ENCODE results near the gene RABL6.
"Not testable (repeated sequence)": the region's sequence is repeated elsewhere in the genome, so short reads cannot be mapped to it uniquely, and the experiment has no call there.

The RABL6 gene

GRCh38 chr9:136792321-136793085, 15.2 kb upstream of the RABL6 start:
- intact Hi-C loops (cut with DNase I; ENCODE audit: low total_unique reads): loop anchor here (5.0 kb wide), 1 partner anchor 150 kb away; the partner anchor contains the start of gene FBXW5
- Histone ChIP-seq H3K4me3 (no peak overlapping the region), H3K9me3 (no peaks in the 10 kb centered on the region), H3K4me1 (peaks cover 0 to 33% (median 13%) of the 10 kb centered on the region in 4 donors), H3K27me3 (peaks cover 0 to 26% of the 10 kb centered on the region in 2 donors), H3K27ac (no peak overlapping the region), H3K36me3 (peaks cover 0 to 19% (median 0%) of the 10 kb centered on the region in 3 donors)
- TF ChIP-seq CTCF (IDR thresholded peaks at IDR 0.05): no peak
- DNase-seq: no peak

DNA sequence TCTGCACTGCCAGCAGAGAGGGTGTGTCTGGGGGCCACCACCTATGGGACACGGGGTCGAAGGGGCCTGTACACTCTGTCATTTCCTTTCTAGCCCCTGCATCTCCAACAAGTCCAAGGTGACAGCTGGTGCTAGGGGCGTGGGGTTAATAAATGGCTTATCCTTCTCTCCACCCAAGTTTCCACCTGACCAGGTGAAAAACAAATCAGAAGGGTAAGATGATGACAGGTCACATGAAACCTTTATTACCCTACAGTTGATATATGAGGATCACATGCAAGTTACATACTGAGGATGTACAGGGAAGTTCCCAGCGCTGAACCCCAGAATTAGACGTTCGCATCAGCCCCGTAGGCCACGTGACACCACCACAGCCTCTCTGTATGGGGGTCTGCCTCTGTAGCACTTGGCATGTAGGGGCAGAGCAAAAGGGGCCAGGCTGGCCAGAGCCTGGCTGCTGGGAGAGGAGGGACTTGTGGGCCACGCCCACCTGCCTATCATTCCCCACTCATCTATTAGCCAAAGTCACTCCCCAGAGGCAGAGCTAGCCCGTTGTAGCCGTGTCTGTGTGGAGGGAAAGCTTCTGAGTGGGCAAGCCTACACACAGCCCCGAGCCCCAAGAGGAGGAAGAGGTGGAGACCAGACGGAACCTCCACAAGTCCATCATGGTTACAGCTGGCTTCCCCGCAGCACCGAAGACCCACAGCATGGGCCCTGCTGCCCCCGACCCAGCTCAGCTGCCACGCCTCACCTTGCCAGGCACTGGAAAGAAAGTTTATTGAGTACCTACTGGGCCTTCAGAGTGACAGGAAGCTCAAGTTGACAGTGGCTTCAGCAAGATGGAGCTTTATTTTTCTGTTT, 14.4 kb upstream of the RABL6 start:
- Histone ChIP-seq H3K27ac (no peak overlapping the region), H3K9me3 (no peaks in the 10 kb centered on the region), H3K36me3 (peaks cover 0 to 19% (median 0%) of the 10 kb centered on the region in 3 donors), H3K4me3 (no peak overlapping the region), H3K27me3 (peaks cover 0 to 34% of the 10 kb centered on the region in 2 donors), H3K4me1 (peaks cover 0 to 33% (median 13%) of the 10 kb centered on the region in 4 donors)
- TF ChIP-seq CTCF (IDR thresholded peaks at IDR 0.05): no peak
- DNase-seq: no peak
- intact Hi-C loops (cut with DNase I; ENCODE audit: low total_unique reads): loop anchor here (5.0 kb wide), 1 partner anchor 149 kb away; the partner anchor contains the start of gene FBXW5

DNA sequence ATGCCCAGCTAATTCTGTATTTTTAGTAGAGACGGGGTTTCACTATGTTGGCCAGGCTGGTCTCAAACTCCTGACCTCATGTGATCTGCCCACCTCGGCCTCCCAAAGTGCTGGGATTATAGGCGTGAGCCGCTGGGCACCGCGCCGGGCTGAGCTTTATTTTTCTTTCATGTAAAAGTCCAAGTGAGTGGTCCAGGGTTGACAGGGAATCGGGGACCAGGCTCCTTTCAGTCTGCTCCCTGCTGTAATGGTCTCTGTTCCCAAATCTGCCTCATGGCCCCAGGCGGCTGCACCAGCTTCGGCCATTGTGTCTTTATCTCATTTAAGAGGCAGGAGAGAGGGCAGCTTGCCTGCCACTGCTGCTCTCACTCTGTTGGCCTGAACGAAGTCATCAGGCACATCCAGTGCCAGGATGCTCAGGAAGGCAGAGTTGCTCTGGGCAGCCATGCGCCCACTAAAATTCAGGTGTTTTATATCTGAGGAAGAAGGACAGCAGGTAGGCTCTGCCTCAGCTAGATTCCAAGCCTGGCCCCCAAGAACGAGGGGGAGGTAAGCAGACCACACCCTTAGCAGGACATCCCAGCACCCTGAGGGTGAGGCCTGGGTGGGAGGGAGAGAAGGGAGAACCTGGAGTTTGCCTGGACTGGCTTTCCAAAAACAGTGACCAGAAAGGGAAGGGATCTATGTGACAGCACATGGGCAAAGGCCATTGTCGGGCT, 13.3 kb upstream of the RABL6 start:
- Histone ChIP-seq H3K4me1 (peaks cover 0 to 36% (median 14%) of the 10 kb centered on the region in 4 donors), H3K9me3 (no peaks in the 10 kb centered on the region), H3K27ac (no peak overlapping the region), H3K36me3 (peaks cover 0 to 19% (median 0%) of the 10 kb centered on the region in 3 donors), H3K27me3 (peaks cover 0 to 45% of the 10 kb centered on the region in 2 donors), H3K4me3 (no peak overlapping the region)
- intact Hi-C loops (cut with DNase I; ENCODE audit: low total_unique reads): loop anchor here (5.0 kb wide), 1 partner anchor 148 kb away; the partner anchor contains the start of gene FBXW5
- TF ChIP-seq CTCF (IDR thresholded peaks at IDR 0.05): no peak
- no peak for DNase-seq

GRCh38 chr9:136795000-136795348, 12.8 kb upstream of the RABL6 start:
- intact Hi-C loops (cut with DNase I; ENCODE audit: low total_unique reads): loop anchor here (5.0 kb wide), 1 partner anchor 147 kb away; the partner anchor contains the start of gene FBXW5
- H3K27ac ChIP-seq: no peak overlapping the region
- no peak overlapping the region for H3K4me3 ChIP-seq
- no peak for TF ChIP-seq CTCF (IDR thresholded peaks at IDR 0.05)
- H3K36me3 ChIP-seq: peaks cover 0 to 19% (median 0%) of the 10 kb centered on the region in 3 donors
- no peaks in the 10 kb centered on the region for H3K9me3 ChIP-seq
- DNase-seq: no peak
- peaks cover 0 to 50% of the 10 kb centered on the region in 2 donors for H3K27me3 ChIP-seq
- H3K4me1 ChIP-seq: peaks cover 0 to 41% (median 19%) of the 10 kb centered on the region in 4 donors

GRCh38 chr9:136796238-136796774, 11.4 kb upstream of the RABL6 start, which contains the start of gene CCDC183:
TSS of gene CCDC183 (plus strand) at chr9:136796338. CDS start at chr9:136796398, 60 bp downstream.
- H3K36me3 ChIP-seq: peaks cover 0 to 19% (median 0%) of the 10 kb centered on the region in 3 donors
- intact Hi-C loops (cut with DNase I; ENCODE audit: low total_unique reads): no loop called here
- TF ChIP-seq CTCF (IDR thresholded peaks at IDR 0.05): no peak
- peaks cover 0 to 64% of the 10 kb centered on the region in 2 donors for H3K27me3 ChIP-seq
- H3K4me1 ChIP-seq: peaks cover 0 to 47% (median 26%) of the 10 kb centered on the region in 4 donors
- H3K4me3 ChIP-seq: no peak within 1 kb of the TSS
- no peak for DNase-seq
- H3K27ac ChIP-seq: no peak within 1 kb of the TSS
- no peaks in the 10 kb centered on the region for H3K9me3 ChIP-seq

DNA sequence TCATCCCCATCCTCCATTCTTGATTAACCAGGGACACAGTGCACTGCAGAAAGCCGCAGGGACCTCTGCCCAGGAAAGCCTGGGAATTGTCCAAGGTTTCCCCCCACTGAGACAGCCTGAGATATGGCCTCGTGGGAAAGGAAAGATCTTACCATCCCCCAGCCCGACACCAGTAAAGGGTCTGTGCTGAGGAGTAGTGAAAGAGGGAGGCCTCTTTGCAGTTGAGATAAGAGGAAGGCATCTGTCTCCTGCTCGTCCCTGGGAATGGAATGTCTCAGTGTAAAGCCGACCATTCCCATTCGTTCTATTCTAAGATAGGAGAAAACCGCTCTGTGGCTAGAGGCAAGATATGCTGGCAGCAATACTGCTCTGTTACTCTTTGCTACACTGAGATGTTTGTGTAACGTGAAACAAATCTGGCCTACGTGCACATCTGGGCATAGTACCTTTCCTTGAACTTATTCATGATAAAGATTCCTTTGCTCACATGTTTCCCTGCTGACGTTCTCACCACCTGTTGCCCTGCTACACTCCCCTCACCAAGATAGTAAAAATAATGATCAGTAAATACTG, 10.9 kb upstream of the RABL6 start:
- H3K27me3 ChIP-seq: peaks cover 0 to 69% of the 10 kb centered on the region in 2 donors
- H3K27ac ChIP-seq; H3K4me3 ChIP-seq; H3K9me3 ChIP-seq; intact Hi-C loops (cut with DNase I; ENCODE audit: low total_unique reads); DNase-seq: not testable (repeated sequence)
- peaks cover 0 to 19% (median 0%) of the 10 kb centered on the region in 3 donors for H3K36me3 ChIP-seq
- H3K4me1 ChIP-seq: peaks cover 0 to 44% (median 23%) of the 10 kb centered on the region in 4 donors
